Effector memory CD8-positive, alpha-beta T cell (primary cell): ENCODE measurements around the gene FGF14.

Source experiments
- ATAC-seq: fragments of 150-1000 bp; cut with Tn5 transposase; replicated peaks from 2 replicates; pipeline ENCODE4 v1.10.0; 2021; ENCODE audit warnings: mild to moderate bottlenecking, moderate library complexity
- DNase-seq, 3 experiments: peaks; one replicate each; pipeline ENCODE4 v3.0.0; 2021
- H3K27ac Mint-ChIP-seq, 2 donors: one replicate each; pipeline ENCODE4 v1.8.0; 2022; ENCODE audit warnings: mild to moderate bottlenecking in 2 of 2, mixed read lengths in 2 of 2, moderate library complexity in 2 of 2
- H3K27me3 Mint-ChIP-seq, 2 donors: one replicate each; pipeline ENCODE4 v1.8.0; 2022; ENCODE audit warnings: mixed read lengths in 2 of 2
- H3K36me3 Mint-ChIP-seq: one replicate; pipeline ENCODE4 v1.8.0; 2022; ENCODE audit warnings: mild to moderate bottlenecking, moderate library complexity, mixed read lengths; ENCODE audit not compliant: insufficient read depth
- H3K4me1 Mint-ChIP-seq, 2 donors: one replicate each; pipeline ENCODE4 v1.8.0; 2022; ENCODE audit warnings: low read depth in 2 of 2, mixed read lengths in 2 of 2
- H3K4me3 Mint-ChIP-seq, 2 donors: one replicate each; pipeline ENCODE4 v1.8.0; 2022; ENCODE audit warnings: mild to moderate bottlenecking in 2 of 2, mixed read lengths in 2 of 2, moderate library complexity in 2 of 2
- H3K9me3 Mint-ChIP-seq, 2 donors: one replicate each; pipeline ENCODE4 v1.8.0; 2022; ENCODE audit warnings: mixed read lengths in 2 of 2
- total RNA-seq, 9 experiments: gene quantifications; one replicate each; lab custom pipeline; 2026; lab: John Stamatoyannopoulos, UW

The FGF14 gene
- 0 to 1.1 (median 0.13) reads per million in 9 experiments for total RNA-seq

DNA sequence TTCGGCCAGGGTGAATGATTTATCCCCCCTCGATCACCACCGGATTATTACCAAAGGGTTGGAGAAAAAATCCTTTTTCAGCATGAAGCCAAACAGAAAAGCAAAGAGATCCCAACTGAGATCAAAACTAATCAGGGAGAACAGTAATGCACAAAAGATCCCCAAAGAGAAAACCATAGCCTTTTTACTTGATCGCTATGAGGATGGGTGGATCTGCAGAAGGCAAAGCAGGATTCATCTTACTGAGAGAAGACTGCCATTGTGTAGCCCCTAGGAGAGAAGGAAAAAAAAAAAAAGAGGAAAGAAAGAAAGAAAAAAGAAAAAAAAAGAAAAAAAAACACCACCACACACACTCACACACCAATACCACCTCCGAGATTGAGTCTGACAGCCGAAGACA, at the start of gene FGF14:
Gene FGF14, minus strand, starts transcription at position 283 of the 400 bp plus-strand sequence.
- H3K27ac Mint-ChIP-seq = no peak within 1 kb of the TSS
- ATAC-seq = no peak
- H3K27me3 Mint-ChIP-seq = peaks cover 59 to 73% of the 10 kb centered on the region in 2 donors
- H3K4me3 Mint-ChIP-seq = peak within 1 kb of the TSS; percentile 66 to 77
- no peaks in the 10 kb centered on the region for H3K9me3 Mint-ChIP-seq
- H3K36me3 Mint-ChIP-seq = no peaks in the 10 kb centered on the region
- no peak for DNase-seq
- peaks cover 20 to 23% of the 10 kb centered on the region in 2 donors for H3K4me1 Mint-ChIP-seq

DNA sequence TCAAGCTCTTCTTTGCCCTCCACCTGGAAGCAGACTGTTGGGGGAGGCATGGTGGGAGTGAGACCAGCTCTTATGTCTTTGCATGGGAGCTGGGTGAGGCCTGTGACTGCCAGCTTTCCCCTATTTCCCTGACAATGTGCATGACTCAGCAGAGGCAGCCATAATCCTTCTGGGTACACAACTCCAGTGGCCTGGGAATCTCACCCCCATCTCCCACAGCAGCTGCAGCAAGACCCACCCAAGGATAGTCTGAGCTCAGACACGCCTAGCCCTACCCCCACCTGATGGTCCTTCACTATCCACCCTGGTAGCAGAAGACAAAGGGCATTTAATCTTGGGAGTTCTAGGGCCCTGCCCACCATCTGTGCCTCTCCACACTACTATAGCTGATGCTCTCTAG, 41.4 kb upstream of the FGF14 start:
- H3K27ac Mint-ChIP-seq = no peak overlapping the region
- ATAC-seq (no peak), DNase-seq (no peak)
- H3K9me3 Mint-ChIP-seq = peaks cover 0 to 2% of the 10 kb centered on the region in 2 donors
- H3K4me3 Mint-ChIP-seq = no peak overlapping the region
- H3K27me3 Mint-ChIP-seq = peaks cover 47 to 66% of the 10 kb centered on the region in 2 donors
- H3K36me3 Mint-ChIP-seq = no peaks in the 10 kb centered on the region
- H3K4me1 Mint-ChIP-seq = no peaks in the 10 kb centered on the region

DNA sequence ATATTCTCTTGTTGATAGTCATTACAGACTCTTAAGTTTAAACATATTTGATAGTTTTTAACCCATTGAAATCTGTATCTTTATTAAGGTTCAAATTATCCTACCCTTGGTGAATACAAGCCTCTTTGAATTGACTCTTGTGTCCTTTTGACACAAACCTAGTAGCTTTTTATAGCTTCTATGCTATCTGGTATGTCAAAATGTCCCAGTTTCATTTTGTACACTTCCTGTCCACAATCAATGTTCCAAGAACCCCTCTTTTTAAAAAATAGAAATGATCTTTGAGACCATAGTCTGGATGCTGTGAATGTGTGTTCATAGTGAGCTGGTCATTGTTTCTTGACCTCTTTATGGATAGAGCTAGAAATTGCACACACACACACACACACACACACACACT, 39.2 kb upstream of the FGF14 start:
- DNase-seq (no peak), ATAC-seq (no peak)
- H3K9me3 Mint-ChIP-seq = peaks cover 0 to 2% of the 10 kb centered on the region in 2 donors
- H3K36me3 Mint-ChIP-seq = no peaks in the 10 kb centered on the region
- peaks cover 47 to 49% of the 10 kb centered on the region in 2 donors for H3K27me3 Mint-ChIP-seq
- H3K4me1 Mint-ChIP-seq = no peaks in the 10 kb centered on the region
- H3K4me3 Mint-ChIP-seq = no peak overlapping the region
- no peak overlapping the region for H3K27ac Mint-ChIP-seq

DNA sequence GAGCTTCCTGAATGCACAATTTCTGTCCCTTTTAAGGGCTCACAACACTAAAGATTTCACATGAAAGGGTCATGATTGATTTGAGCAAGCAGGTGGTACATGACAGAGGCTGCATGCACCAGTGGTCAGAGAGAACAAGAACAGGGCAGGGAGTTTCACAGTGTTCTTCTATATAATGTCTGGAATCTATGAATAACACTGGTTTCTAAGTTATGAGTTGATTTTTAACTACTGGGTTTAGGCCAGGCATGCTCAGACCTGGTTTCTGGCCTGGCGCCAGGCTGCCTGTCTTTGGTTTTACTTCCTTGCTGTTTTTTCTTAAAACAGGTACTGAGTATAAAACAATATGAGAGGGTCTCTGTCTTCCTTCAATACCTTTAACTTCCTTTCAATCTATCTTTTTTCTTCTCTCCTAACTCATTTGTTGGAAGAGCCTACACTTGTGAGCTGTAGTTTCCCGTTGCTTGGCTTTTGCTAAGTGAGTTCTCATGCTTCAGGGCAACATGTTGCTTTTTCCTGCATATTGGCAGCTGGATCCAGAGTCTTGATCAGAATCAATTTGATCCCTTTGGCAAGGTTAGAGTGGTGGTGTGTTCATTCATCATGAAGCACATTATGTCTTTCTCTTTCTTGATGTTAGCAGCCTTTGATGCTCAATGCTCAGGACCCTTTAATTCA, 38.5 kb upstream of the FGF14 start:
- no peak for ATAC-seq
- Mint-ChIP-seq H3K27me3 (peaks cover 53% of the 10 kb centered on the region in 2 donors), H3K36me3 (no peaks in the 10 kb centered on the region), H3K27ac (no peak overlapping the region), H3K4me3 (no peak overlapping the region), H3K4me1 (no peaks in the 10 kb centered on the region), H3K9me3 (peaks cover 0 to 2% of the 10 kb centered on the region in 2 donors)
- DNase-seq = no peak

DNA sequence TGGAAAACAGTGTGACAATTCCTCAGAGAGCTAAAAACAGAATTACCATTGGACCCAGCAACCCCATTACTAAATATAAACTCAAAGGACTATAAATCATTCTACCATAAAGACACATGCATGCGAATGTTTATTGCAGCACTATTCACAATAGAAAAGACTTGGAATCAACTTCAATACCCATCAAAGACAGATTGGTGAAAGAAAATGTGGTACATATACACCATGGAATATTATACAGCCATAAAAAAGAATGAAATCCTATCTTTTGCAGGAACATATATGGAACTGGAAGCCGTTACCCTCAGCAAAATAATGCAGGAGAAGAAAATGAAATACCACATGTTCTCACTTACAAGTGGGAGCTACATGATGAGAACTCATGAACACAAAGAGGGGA, 20.8 kb upstream of the FGF14 start:
- H3K27me3 Mint-ChIP-seq = peaks cover 0 to 13% of the 10 kb centered on the region in 2 donors
- DNase-seq (no peak), ATAC-seq (no peak)
- peaks cover 2 to 19% of the 10 kb centered on the region in 2 donors for H3K9me3 Mint-ChIP-seq
- no peaks in the 10 kb centered on the region for H3K36me3 Mint-ChIP-seq
- no peaks in the 10 kb centered on the region for H3K4me1 Mint-ChIP-seq
- H3K27ac Mint-ChIP-seq = no peak overlapping the region
- no peak overlapping the region for H3K4me3 Mint-ChIP-seq

DNA sequence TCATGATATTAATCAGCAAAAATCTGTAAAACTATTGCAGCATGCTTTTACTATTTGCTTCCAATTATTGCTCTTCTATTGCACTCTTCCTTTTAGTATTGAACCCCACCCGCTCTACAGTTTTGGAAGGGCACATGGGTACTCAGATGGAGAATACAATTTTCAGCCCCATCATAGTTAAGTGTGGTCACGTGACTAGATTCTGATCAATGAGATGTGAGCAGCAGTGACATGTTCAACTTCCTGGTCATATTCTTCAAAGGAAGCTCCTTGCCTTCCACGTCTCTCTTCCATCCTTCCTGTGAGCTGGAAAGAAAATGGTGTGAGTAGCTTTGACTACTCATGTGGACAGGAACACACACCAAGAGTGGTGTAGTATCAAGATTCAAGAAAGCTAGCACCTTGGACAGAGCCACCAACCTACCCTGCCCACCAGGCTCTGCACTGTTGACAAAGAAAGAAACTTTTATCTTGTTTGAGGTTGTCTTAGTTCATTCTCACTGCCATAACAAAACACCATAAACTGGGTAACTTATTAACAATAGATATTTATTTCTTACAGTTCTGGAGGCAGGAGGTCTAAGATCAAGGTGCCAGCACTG, 3.8 kb upstream of the FGF14 start:
- H3K9me3 Mint-ChIP-seq = no peaks in the 10 kb centered on the region
- peaks cover 64 to 78% of the 10 kb centered on the region in 2 donors for H3K27me3 Mint-ChIP-seq
- no peak overlapping the region for H3K4me3 Mint-ChIP-seq
- H3K4me1 Mint-ChIP-seq = peaks cover 13 to 15% of the 10 kb centered on the region in 2 donors
- ATAC-seq = no peak
- H3K36me3 Mint-ChIP-seq = no peaks in the 10 kb centered on the region
- no peak for DNase-seq
- H3K27ac Mint-ChIP-seq = no peak overlapping the region

DNA sequence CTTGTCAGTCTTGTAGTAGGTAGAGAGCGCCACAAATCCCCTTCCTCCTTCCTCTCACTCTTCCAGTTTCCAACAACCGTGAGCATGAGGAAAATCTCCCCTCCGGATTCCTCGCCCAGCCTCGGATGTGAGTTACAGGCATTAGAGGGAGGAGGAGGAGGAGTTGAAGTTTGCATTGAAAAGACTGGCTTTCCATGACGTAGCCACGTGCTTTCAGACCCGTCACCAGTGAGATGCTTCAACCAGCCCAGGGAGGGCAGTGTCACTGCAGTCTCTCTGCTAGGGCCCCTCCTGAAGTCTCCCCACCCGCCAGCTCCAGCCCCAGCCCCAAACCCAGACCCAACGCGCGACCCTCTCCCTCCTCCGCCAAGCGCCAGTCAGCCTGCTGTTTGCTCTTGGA, 442 bp upstream of the FGF14 start:
- Mint-ChIP-seq H3K27ac (no peak overlapping the region), H3K27me3 (peaks cover 59 to 73% of the 10 kb centered on the region in 2 donors), H3K9me3 (no peaks in the 10 kb centered on the region), H3K36me3 (no peaks in the 10 kb centered on the region), H3K4me3 (peak overlapping the region; percentile 35 to 48), H3K4me1 (peaks cover 20 to 23% of the 10 kb centered on the region in 2 donors)
- DNase-seq (no peak), ATAC-seq (peak; percentile 54)

DNA sequence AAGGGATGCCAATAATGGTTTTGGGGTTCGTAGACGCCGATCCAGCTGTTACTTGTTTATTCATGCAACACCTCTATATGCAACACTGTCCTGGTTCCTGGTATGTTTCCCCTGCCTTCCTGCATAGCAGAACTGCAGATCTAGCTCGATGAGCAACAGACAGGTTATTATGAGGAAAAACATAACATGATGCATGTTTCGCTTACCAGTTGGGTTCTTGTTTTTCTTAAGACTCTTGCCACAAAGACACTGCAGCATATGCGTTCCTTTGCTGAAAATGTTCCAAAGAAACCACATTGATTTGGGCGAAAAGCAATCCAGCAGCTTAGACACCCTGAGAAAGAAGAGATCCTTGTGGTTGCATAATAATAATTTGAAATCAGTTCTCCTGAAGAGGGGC, 583 bp downstream of the FGF14 start:
- DNase-seq (no peak), ATAC-seq (peak; percentile 7)
- Mint-ChIP-seq H3K4me1 (peaks cover 20 to 23% of the 10 kb centered on the region in 2 donors), H3K4me3 (peak overlapping the region; percentile 66 to 77), H3K9me3 (no peaks in the 10 kb centered on the region), H3K27me3 (peaks cover 57 to 70% of the 10 kb centered on the region in 2 donors), H3K27ac (no peak overlapping the region), H3K36me3 (no peaks in the 10 kb centered on the region)

DNA sequence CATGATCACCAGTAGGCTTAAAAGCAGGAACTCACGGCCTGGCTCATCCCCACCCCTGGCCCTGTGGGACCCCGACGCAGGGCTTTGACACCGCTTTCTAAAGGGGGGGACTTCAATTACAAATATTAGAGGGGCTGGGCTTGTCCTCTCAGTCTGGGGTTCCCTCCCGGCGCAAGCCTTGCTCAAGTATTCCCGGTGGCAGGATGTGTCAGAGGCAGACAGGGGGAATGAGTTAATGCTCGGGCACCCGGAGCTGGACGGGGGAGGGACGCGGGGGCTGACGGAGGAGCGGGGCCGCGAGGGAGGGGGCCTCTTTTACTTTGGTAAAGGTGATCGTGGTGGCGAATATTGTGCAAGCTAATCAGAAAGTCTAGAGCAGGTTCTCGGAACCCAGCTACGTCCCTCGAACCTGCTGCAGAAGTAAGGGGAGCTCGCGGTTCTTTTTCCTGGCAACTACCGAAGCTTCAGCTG, 1.1 kb downstream of the FGF14 start:
- no peak for DNase-seq

DNA sequence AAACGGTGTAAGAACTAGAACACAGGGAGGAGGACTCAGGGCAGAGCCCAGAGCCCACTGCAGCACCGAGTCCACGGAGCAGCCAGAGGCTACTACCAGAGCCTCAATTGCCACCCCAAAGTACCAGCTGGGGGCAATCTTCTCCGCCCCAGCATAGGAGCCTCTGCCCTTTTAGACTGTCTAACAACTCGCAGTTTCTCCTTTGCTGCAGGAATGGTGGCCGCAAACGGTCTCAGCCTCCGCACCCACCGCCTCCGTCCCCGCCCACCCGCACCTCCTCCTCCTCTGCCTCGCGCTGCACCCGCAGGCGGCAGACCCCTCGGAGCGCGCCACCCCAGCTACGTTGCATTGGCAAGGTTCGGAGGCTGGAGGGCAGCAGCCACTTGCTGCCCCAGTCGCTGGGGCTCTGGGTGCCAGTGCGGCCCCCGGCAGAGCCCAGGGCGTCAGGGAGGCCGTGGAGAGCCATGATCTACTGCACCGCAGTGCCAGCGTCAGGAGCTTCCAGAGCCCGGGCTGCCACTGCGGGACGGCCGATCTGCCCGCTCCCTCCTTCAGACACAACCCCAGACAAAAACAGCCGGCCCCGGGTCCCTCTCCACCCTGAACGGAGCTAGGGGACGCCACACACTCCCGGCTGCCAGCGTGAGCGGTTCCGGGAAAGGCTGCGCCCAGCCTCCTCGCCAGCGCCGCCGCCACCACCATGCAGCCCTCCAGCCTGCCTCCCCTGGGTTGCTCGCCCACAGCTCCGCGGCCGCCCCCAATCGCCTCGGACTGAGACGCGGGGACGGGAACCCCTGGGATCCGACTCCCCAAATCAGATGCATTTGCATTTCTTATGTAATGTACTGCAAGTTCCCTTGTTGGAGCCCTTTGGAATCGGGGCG, 1.8 kb downstream of the FGF14 start:
- Mint-ChIP-seq H3K36me3 (no peaks in the 10 kb centered on the region), H3K4me3 (peak overlapping the region; percentile 66 to 77), H3K4me1 (peaks cover 20 to 25% of the 10 kb centered on the region in 2 donors), H3K27me3 (peaks cover 51 to 60% of the 10 kb centered on the region in 2 donors), H3K27ac (no peak overlapping the region), H3K9me3 (no peaks in the 10 kb centered on the region)
- ATAC-seq (peak; percentile 47), DNase-seq (no peak)

More for the DNA sequence above, 1.1 kb downstream of the FGF14 start:
- Mint-ChIP-seq H3K4me3 (peak overlapping the region; percentile 66 to 77), H3K4me1 (peaks cover 20 to 23% of the 10 kb centered on the region in 2 donors), H3K36me3 (no peaks in the 10 kb centered on the region), H3K27me3 (peaks cover 55 to 65% of the 10 kb centered on the region in 2 donors), H3K9me3 (no peaks in the 10 kb centered on the region), H3K27ac (no peak overlapping the region)
- ATAC-seq = peak; percentile 18

DNA sequence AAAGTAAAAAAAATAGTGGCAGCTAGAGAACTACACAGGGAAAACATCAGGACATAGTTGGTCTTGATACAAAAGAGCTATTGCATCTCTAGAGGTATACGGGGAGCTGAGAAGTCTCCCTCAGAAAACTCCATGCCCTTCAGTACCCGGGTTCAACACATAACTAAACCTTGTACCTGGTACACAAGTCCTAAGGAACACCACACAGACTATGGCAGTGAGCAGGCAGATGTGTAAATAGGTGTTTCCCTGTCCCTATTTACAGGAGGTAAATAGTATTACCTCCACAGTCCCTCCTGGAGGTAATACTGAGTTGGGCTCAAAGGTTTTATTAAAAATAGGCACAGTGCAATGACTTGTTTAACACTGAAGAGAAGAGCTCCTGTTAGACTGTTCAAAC, 5.9 kb downstream of the FGF14 start:
- ATAC-seq (no peak), DNase-seq (no peak)
- peaks cover 5% of the 10 kb centered on the region for H3K36me3 Mint-ChIP-seq
- peaks cover 15 to 17% of the 10 kb centered on the region in 2 donors for H3K4me1 Mint-ChIP-seq
- H3K27ac Mint-ChIP-seq = no peak overlapping the region
- H3K4me3 Mint-ChIP-seq = peak overlapping the region in 1 of 2 donors; percentile 88
- no peaks in the 10 kb centered on the region for H3K9me3 Mint-ChIP-seq
- H3K27me3 Mint-ChIP-seq = peaks cover 28 to 33% of the 10 kb centered on the region in 2 donors

DNA sequence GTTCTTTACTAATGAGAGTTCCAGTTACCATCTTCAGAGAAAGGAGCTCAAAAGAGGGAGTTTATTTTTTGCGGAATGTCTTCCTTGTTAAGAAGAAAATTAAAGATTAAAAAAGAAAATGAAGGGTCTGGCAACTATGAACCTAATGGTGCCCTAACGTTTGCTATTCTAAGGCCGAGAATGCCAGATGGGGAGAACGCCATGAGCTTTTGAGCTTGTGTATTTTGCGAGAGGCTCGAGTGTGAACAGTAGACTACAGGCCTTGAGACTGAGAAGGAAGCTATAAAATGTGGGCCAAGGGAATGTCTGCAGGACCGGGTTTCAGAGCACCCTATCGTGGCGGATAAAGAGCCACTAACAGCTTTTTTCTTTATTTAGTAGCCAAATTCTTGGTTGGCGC, 6.7 kb downstream of the FGF14 start:
- peaks cover 22 to 26% of the 10 kb centered on the region in 2 donors for H3K27me3 Mint-ChIP-seq
- H3K9me3 Mint-ChIP-seq = no peaks in the 10 kb centered on the region
- H3K4me1 Mint-ChIP-seq = peaks cover 11% of the 10 kb centered on the region in 2 donors
- peaks cover 5% of the 10 kb centered on the region for H3K36me3 Mint-ChIP-seq
- H3K4me3 Mint-ChIP-seq = peak overlapping the region; percentile 85 to 88
- H3K27ac Mint-ChIP-seq = peak overlapping the region in 1 of 2 donors; percentile 90
- DNase-seq (no peak), ATAC-seq (no peak)
